GM21619 (cell line): ENCODE results near the gene AQP2.
A peak's percentile ranks its signal among the peaks of the same experiment; 100 is the strongest.

ENCODE experiments used
- ATAC-seq: cut with Tn5 transposase; IDR thresholded peaks from one replicate; pipeline ENCODE4 v1.9.1; 2021; ENCODE audit not compliant: unreplicated experiment

Gene AQP2

GRCh38 chr12:49954863-49955830 lies 4.6 kb downstream of the AQP2 start:
- no peak for ATAC-seq

GRCh38 chr12:49955899-49956662 lies 5.5 kb downstream of the AQP2 start:
- ATAC-seq, result no peak

GRCh38 chr12:49956663-49957569 lies 6.4 kb downstream of the AQP2 start:
- ATAC-seq, result no peak

GRCh38 chr12:49957570-49957967 lies 7.0 kb downstream of the AQP2 start:
- no peak for ATAC-seq

GRCh38 chr12:49959685-49960473 lies 9.3 kb downstream of the AQP2 start:
- no peak for ATAC-seq

- no peak for ATAC-seq
Observed at GRCh38 chr12:49960474-49961110, 10.1 kb downstream of the AQP2 start.

- no peak for ATAC-seq
Observed at GRCh38 chr12:49961111-49961922, 10.8 kb downstream of the AQP2 start, which contains the start of gene AQP5. Gene AQP5, plus strand, starts transcription at chr12:49961872. Its CDS starts 146 bp downstream, at chr12:49962018.

- ATAC-seq, result no peak
Observed at GRCh38 chr12:49961993-49962764, 11.6 kb downstream of the AQP2 start.

- no peak for ATAC-seq
Observed at GRCh38 chr12:49962861-49963765, 12.6 kb downstream of the AQP2 start.

- ATAC-seq, result no peak
Observed at GRCh38 chr12:49963976-49964815, 13.7 kb downstream of the AQP2 start.

- ATAC-seq, result no peak
Observed at GRCh38 chr12:49964849-49965624, 14.5 kb downstream of the AQP2 start.

- no peak for ATAC-seq
Observed at GRCh38 chr12:49965836-49966235, 15.3 kb downstream of the AQP2 start.

GRCh38 chr12:49966511-49967041 lies 16.0 kb downstream of the AQP2 start:
- ATAC-seq, result no peak

GRCh38 chr12:49967042-49967776 lies 16.7 kb downstream of the AQP2 start:
- ATAC-seq, result peak; percentile 63
